ENCODE measurements around the gene BTG1.
A peak's percentile ranks its signal among the peaks of the same experiment; 100 is the strongest.

Gene BTG1

DNA sequence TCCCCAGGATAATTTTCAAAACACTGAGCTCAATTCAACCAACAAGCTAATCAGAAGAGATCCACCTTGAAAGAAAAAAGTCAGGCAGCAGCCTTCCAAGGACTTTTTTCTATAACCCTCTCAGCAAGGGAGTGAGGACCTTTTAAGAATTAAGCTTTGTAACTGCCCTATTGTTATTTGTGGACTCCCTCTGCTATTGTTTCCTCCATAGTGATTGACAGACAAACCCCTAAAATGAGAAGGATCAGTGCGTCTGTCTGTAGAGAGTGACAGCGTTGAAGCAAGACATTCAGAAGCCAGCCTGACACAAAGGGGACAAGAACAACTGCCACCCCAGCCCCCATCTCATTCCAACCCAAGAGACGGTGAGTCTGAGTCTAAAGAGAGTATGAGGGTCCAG, 30.3 kb upstream of the BTG1 start:
- Histone ChIP-seq H3K79me1 (ENCODE audit: low read depth, low read length) (no peaks in the 10 kb centered on the region), H3K14ac (ENCODE audit: low read length) (no peak overlapping the region), H3K4me1 (ENCODE audit: control insufficient read depth in 2 of 2, insufficient read depth in 1 of 2, low read depth in 1 of 2, low read length in 2 of 2) (peaks cover 11 to 30% of the 10 kb centered on the region in 2 donors), H3K36me3 (replicated peaks in 1 of 2; ENCODE audit: control insufficient read depth in 2 of 2, insufficient read depth in 2 of 2, low read length in 2 of 2) (no peaks in the 10 kb centered on the region), H3K9me3 (replicated peaks in 1 of 2; ENCODE audit: control insufficient read depth in 2 of 2, insufficient read depth in 1 of 2, low read depth in 1 of 2, low read length in 2 of 2) (no peaks in the 10 kb centered on the region), H2BK5ac (ENCODE audit: low read length) (no peak overlapping the region), H3K27me3 (ENCODE audit: control insufficient read depth in 3 of 3, insufficient read depth in 3 of 3, low read depth in 1 of 3, low read length in 3 of 3) (no peaks in the 10 kb centered on the region), H2BK15ac (ENCODE audit: low read length) (no peak overlapping the region), H2AK5ac (ENCODE audit: low read depth, low read length) (no peak overlapping the region), H3K4me3 (ENCODE audit: low read length in 2 of 2) (no peak overlapping the region), H3K4ac (ENCODE audit: low read length) (no peak overlapping the region), H3K23ac (ENCODE audit: low read depth, low read length, poor library complexity) (no peak overlapping the region), H2AFZ (ENCODE audit: low read length) (no peak overlapping the region), H2BK120ac (ENCODE audit: low read depth, low read length) (no peak overlapping the region), H4K8ac (ENCODE audit: low read depth, low read length) (no peak overlapping the region), H3K9ac (ENCODE audit: low read depth, low read length, poor library complexity) (no peak overlapping the region), H3K4me2 (ENCODE audit: insufficient read depth, low read length, poor library complexity, severe bottlenecking) (no peak overlapping the region), H3K18ac (ENCODE audit: low read length) (no peak overlapping the region), H2BK12ac (ENCODE audit: low read length) (no peak overlapping the region), H3K27ac (replicated peaks; ENCODE audit: low read length) (peak overlapping the region; percentile 53), H4K91ac (ENCODE audit: low read depth, low read length, poor library complexity) (no peak overlapping the region)
- peak; percentile 55 for DNase-seq (ENCODE audit: low spot score)
- WGBS, 2 donors (ENCODE audit: extremely low coverage in 2 of 2, insufficient read length in 2 of 2, insufficient replicate concordance in 1 of 2) = no CpG with 5 or more reads among the region's 3 CpGs

- Histone ChIP-seq H2BK120ac (ENCODE audit: low read depth, low read length) (no peak overlapping the region), H3K4me2 (ENCODE audit: insufficient read depth, low read length, poor library complexity, severe bottlenecking) (no peak overlapping the region), H4K91ac (ENCODE audit: low read depth, low read length, poor library complexity) (no peak overlapping the region), H3K23ac (ENCODE audit: low read depth, low read length, poor library complexity) (no peak overlapping the region), H2BK12ac (ENCODE audit: low read length) (no peak overlapping the region), H3K27me3 (ENCODE audit: control insufficient read depth in 3 of 3, insufficient read depth in 3 of 3, low read depth in 1 of 3, low read length in 3 of 3) (no peaks in the 10 kb centered on the region), H3K27ac (replicated peaks; ENCODE audit: low read length) (no peak overlapping the region), H3K9ac (ENCODE audit: low read depth, low read length, poor library complexity) (no peak overlapping the region), H3K4me3 (ENCODE audit: low read length in 2 of 2) (no peak overlapping the region), H2BK15ac (ENCODE audit: low read length) (no peak overlapping the region), H3K18ac (ENCODE audit: low read length) (no peak overlapping the region), H2BK5ac (ENCODE audit: low read length) (no peak overlapping the region), H2AFZ (ENCODE audit: low read length) (no peak overlapping the region), H3K14ac (ENCODE audit: low read length) (no peak overlapping the region), H3K4me1 (ENCODE audit: control insufficient read depth in 2 of 2, insufficient read depth in 1 of 2, low read depth in 1 of 2, low read length in 2 of 2) (peaks cover 0 to 15% of the 10 kb centered on the region in 2 donors), H3K36me3 (replicated peaks in 1 of 2; ENCODE audit: control insufficient read depth in 2 of 2, insufficient read depth in 2 of 2, low read length in 2 of 2) (no peaks in the 10 kb centered on the region), H3K9me3 (replicated peaks in 1 of 2; ENCODE audit: control insufficient read depth in 2 of 2, insufficient read depth in 1 of 2, low read depth in 1 of 2, low read length in 2 of 2) (no peaks in the 10 kb centered on the region), H3K4ac (ENCODE audit: low read length) (no peak overlapping the region), H2AK5ac (ENCODE audit: low read depth, low read length) (no peak overlapping the region), H3K79me1 (ENCODE audit: low read depth, low read length) (no peaks in the 10 kb centered on the region), H4K8ac (ENCODE audit: low read depth, low read length) (no peak overlapping the region)
- no peak for DNase-seq (ENCODE audit: low spot score)
These were observed 24.4 kb upstream of the BTG1 start for GRCh38 chr12:92170050-92170449.

- Histone ChIP-seq H3K4me1 (ENCODE audit: control insufficient read depth in 2 of 2, insufficient read depth in 1 of 2, low read depth in 1 of 2, low read length in 2 of 2) (peaks cover 0 to 4% of the 10 kb centered on the region in 2 donors), H3K4me3 (ENCODE audit: low read length in 2 of 2) (no peak overlapping the region), H3K4ac (ENCODE audit: low read length) (no peak overlapping the region), H3K36me3 (replicated peaks in 1 of 2; ENCODE audit: control insufficient read depth in 2 of 2, insufficient read depth in 2 of 2, low read length in 2 of 2) (no peaks in the 10 kb centered on the region), H3K27ac (replicated peaks; ENCODE audit: low read length) (no peak overlapping the region), H3K23ac (ENCODE audit: low read depth, low read length, poor library complexity) (no peak overlapping the region), H3K9me3 (replicated peaks in 1 of 2; ENCODE audit: control insufficient read depth in 2 of 2, insufficient read depth in 1 of 2, low read depth in 1 of 2, low read length in 2 of 2) (no peaks in the 10 kb centered on the region), H3K9ac (ENCODE audit: low read depth, low read length, poor library complexity) (no peak overlapping the region), H2BK5ac (ENCODE audit: low read length) (no peak overlapping the region), H4K91ac (ENCODE audit: low read depth, low read length, poor library complexity) (no peak overlapping the region), H3K27me3 (ENCODE audit: control insufficient read depth in 3 of 3, insufficient read depth in 3 of 3, low read depth in 1 of 3, low read length in 3 of 3) (no peaks in the 10 kb centered on the region), H2BK12ac (ENCODE audit: low read length) (no peak overlapping the region), H2BK15ac (ENCODE audit: low read length) (no peak overlapping the region), H2BK120ac (ENCODE audit: low read depth, low read length) (no peak overlapping the region), H3K4me2 (ENCODE audit: insufficient read depth, low read length, poor library complexity, severe bottlenecking) (no peak overlapping the region), H3K14ac (ENCODE audit: low read length) (no peak overlapping the region), H2AFZ (ENCODE audit: low read length) (no peak overlapping the region), H3K18ac (ENCODE audit: low read length) (no peak overlapping the region), H2AK5ac (ENCODE audit: low read depth, low read length) (no peak overlapping the region), H3K79me1 (ENCODE audit: low read depth, low read length) (no peaks in the 10 kb centered on the region), H4K8ac (ENCODE audit: low read depth, low read length) (no peak overlapping the region)
- DNase-seq (ENCODE audit: low spot score) = no peak
- no CpG with 5 or more reads among the region's 2 CpGs for WGBS, 2 donors (ENCODE audit: extremely low coverage in 2 of 2, insufficient read length in 2 of 2, insufficient replicate concordance in 1 of 2)
These were observed 21.4 kb upstream of the BTG1 start for GRCh38 chr12:92167075-92167474.

GRCh38 chr12:92164712-92165111, 19.1 kb upstream of the BTG1 start:
- Histone ChIP-seq H3K27ac (replicated peaks; ENCODE audit: low read length) (no peak overlapping the region), H3K4ac (ENCODE audit: low read length) (no peak overlapping the region), H3K23ac (ENCODE audit: low read depth, low read length, poor library complexity) (no peak overlapping the region), H3K4me1 (ENCODE audit: control insufficient read depth in 2 of 2, insufficient read depth in 1 of 2, low read depth in 1 of 2, low read length in 2 of 2) (peaks cover 0 to 2% of the 10 kb centered on the region in 2 donors), H4K8ac (ENCODE audit: low read depth, low read length) (no peak overlapping the region), H2BK5ac (ENCODE audit: low read length) (no peak overlapping the region), H2BK15ac (ENCODE audit: low read length) (no peak overlapping the region), H2BK120ac (ENCODE audit: low read depth, low read length) (no peak overlapping the region), H3K14ac (ENCODE audit: low read length) (no peak overlapping the region), H3K18ac (ENCODE audit: low read length) (no peak overlapping the region), H3K4me2 (ENCODE audit: insufficient read depth, low read length, poor library complexity, severe bottlenecking) (no peak overlapping the region), H3K9ac (ENCODE audit: low read depth, low read length, poor library complexity) (no peak overlapping the region), H3K9me3 (replicated peaks in 1 of 2; ENCODE audit: control insufficient read depth in 2 of 2, insufficient read depth in 1 of 2, low read depth in 1 of 2, low read length in 2 of 2) (no peaks in the 10 kb centered on the region), H3K79me1 (ENCODE audit: low read depth, low read length) (no peaks in the 10 kb centered on the region), H2AFZ (ENCODE audit: low read length) (no peak overlapping the region), H3K36me3 (replicated peaks in 1 of 2; ENCODE audit: control insufficient read depth in 2 of 2, insufficient read depth in 2 of 2, low read length in 2 of 2) (no peaks in the 10 kb centered on the region), H2BK12ac (ENCODE audit: low read length) (no peak overlapping the region), H2AK5ac (ENCODE audit: low read depth, low read length) (no peak overlapping the region), H3K27me3 (ENCODE audit: control insufficient read depth in 3 of 3, insufficient read depth in 3 of 3, low read depth in 1 of 3, low read length in 3 of 3) (no peaks in the 10 kb centered on the region), H4K91ac (ENCODE audit: low read depth, low read length, poor library complexity) (no peak overlapping the region), H3K4me3 (ENCODE audit: low read length in 2 of 2) (no peak overlapping the region)
- no peak for DNase-seq (ENCODE audit: low spot score)
- WGBS, 2 donors (ENCODE audit: extremely low coverage in 2 of 2, insufficient read length in 2 of 2, insufficient replicate concordance in 1 of 2) = no CpG with 5 or more reads among the region's 1 CpG

All from neuronal stem cell (in vitro differentiated cells).